ENCODE measurements around the gene WHRN. TPM values are rescaled to one million over a fixed set of nuclear protein-coding genes. Genes with fewer than 3 reads are reported as not detected.

Gene WHRN
- total RNA-seq, 2 experiments from 2014 or later: 1.9 to 2.1 TPM

DNA sequence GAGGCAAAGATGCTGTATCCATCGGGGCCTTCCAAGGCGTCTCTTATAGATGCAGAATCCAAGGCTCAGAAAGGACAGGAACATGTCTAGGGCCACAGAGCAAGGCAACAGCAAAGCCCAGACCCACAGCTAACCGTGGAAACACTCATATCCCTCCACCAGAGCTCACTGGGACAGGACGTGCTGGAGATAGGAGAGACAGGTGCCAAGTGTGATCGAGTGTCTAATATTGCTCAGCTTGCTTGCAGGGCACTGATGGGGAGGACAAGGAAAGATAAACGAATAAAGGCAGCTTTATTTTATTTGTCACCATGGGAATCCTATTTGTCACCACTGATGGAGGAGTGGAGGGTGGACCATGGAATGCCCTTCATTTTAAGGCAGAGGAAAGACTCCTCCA is 73.5 kb downstream of the WHRN start:
- Mint-ChIP-seq H3K27me3 (ENCODE audit: low read depth) (no peaks in the 10 kb centered on the region), H3K4me1 (ENCODE audit: low read depth) (peaks cover 2% of the 10 kb centered on the region), H3K36me3 (ENCODE audit: low read depth) (no peaks in the 10 kb centered on the region), H3K9me3 (no peaks in the 10 kb centered on the region), H3K27ac (no peak overlapping the region), H3K4me3 (no peak overlapping the region)
- no peak for DNase-seq
- CTCF ChIA-PET: interaction anchor here (1.2 to 1.4 kb wide), 3 partner anchors 19 to 222 kb away, joined by 3 to 6 read pairs (median 6); no protein-coding TSS in a partner anchor
- intact Hi-C loops (cut with micrococcal nuclease): no loop called here

DNA sequence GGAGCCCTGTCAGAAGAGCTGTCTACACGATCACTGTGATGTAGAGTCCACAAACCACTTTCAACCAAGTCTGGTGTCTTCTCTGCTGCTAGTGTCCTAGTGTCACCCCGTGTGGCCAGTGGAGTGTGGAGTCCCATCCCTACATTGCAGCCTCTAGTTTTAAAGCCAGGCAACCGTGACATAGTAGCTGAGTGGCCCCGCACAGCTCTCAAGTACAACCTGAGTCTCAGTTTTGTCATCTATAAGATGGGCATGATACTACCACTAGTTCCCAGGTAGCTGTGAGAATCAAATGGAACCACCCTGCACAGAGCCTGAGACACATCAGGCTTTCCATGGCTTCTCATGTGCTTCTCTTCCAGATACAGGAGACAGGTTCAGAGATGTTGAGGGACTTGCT is 74.3 kb downstream of the WHRN start:
- Mint-ChIP-seq H3K4me3 (no peak overlapping the region), H3K27me3 (ENCODE audit: low read depth) (no peaks in the 10 kb centered on the region), H3K36me3 (ENCODE audit: low read depth) (no peaks in the 10 kb centered on the region), H3K27ac (no peak overlapping the region), H3K9me3 (no peaks in the 10 kb centered on the region), H3K4me1 (ENCODE audit: low read depth) (peaks cover 2% of the 10 kb centered on the region)
- no peak for DNase-seq
- intact Hi-C loops (cut with micrococcal nuclease): no loop called here
- CTCF ChIA-PET: interaction anchor here (0.6 to 1.4 kb wide), 3 partner anchors 26 to 222 kb away, joined by 3 to 6 read pairs (median 6); no protein-coding TSS in a partner anchor

DNA sequence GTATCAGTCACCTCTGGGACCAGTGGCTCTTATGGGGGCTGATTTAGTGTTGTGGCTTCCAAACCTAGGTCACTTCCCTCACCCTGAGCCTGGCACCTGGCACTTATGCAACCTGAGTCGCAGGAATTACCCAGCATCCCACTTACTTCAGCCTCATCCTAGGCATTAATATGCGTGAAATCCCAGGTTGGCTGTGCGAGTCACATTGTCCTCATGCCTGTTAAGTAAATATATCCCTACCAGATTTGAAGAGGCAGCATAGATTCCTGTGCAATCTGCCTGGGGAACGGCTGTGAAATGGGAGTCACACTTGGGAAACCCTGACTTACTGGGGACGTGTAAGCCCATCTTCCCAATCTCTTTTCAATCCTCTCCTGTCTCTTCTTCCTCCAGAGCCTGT is 74.8 kb downstream of the WHRN start:
- H3K27me3 Mint-ChIP-seq (ENCODE audit: low read depth): no peaks in the 10 kb centered on the region
- CTCF ChIA-PET: interaction anchor here (1.3 to 1.4 kb wide), 2 partner anchors 25 to 223 kb away, joined by 6 read pairs; no protein-coding TSS in a partner anchor
- H3K9me3 Mint-ChIP-seq: no peaks in the 10 kb centered on the region
- no peaks in the 10 kb centered on the region for H3K36me3 Mint-ChIP-seq (ENCODE audit: low read depth)
- intact Hi-C loops (cut with micrococcal nuclease): no loop called here
- H3K27ac Mint-ChIP-seq: no peak overlapping the region
- peaks cover 2% of the 10 kb centered on the region for H3K4me1 Mint-ChIP-seq (ENCODE audit: low read depth)
- DNase-seq: no peak
- no peak overlapping the region for H3K4me3 Mint-ChIP-seq

DNA sequence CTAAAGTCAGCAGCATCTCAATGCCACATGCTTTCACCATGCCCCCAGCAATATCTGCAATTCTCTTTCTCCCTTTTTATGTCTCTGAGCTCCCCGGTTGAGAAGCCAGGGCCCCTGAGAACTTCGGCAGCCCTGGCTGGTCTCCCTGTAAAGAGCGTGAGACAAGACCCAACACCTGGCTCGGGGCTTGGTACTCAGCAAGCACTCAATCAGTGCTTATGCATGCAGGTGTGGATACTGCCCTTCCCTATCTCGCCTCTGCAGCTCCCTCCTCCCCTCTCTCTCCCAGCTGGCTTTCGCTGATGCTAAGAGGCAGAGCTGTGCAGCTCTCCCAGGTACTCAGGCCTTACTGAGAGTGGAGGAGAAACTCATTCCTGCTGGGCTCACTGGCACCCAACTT is 75.8 kb downstream of the WHRN start:
- no peak for DNase-seq
- no peaks in the 10 kb centered on the region for H3K36me3 Mint-ChIP-seq (ENCODE audit: low read depth)
- no peak overlapping the region for H3K27ac Mint-ChIP-seq
- intact Hi-C loops (cut with micrococcal nuclease): no loop called here
- H3K9me3 Mint-ChIP-seq: no peaks in the 10 kb centered on the region
- H3K4me1 Mint-ChIP-seq (ENCODE audit: low read depth): peaks cover 2% of the 10 kb centered on the region
- H3K4me3 Mint-ChIP-seq: no peak overlapping the region
- no peaks in the 10 kb centered on the region for H3K27me3 Mint-ChIP-seq (ENCODE audit: low read depth)
- CTCF ChIA-PET: interaction anchor here (0.7 to 2.4 kb wide), 3 partner anchors 10 to 224 kb away, joined by 3 to 10 read pairs (median 4); no protein-coding TSS in a partner anchor

DNA sequence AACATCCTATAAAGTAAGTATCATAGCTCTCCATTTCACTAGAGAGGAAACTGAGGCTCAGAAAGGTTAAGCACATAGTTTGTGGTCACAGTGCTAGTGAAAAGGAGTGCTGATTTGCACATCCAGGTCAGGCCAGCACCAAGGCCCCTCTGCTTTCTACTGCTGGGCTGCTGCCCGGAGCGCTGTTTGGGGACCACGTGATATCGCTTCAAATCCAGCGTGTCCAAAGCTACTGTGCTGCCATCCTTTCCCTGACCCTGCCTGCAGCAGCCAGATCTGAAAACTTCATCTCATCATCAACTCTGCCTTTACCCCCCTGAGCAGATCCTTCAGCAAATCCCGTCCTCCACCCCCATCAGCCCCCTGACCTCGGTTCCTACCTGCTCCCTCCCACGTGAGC is 76.8 kb downstream of the WHRN start:
- no peak overlapping the region for H3K27ac Mint-ChIP-seq
- H3K4me3 Mint-ChIP-seq: no peak overlapping the region
- no peak for DNase-seq
- H3K9me3 Mint-ChIP-seq: no peaks in the 10 kb centered on the region
- no peaks in the 10 kb centered on the region for H3K36me3 Mint-ChIP-seq (ENCODE audit: low read depth)
- H3K27me3 Mint-ChIP-seq (ENCODE audit: low read depth): no peaks in the 10 kb centered on the region
- CTCF ChIA-PET: interaction anchor here (0.8 to 2.4 kb wide), 2 partner anchors 8 to 23 kb away, joined by 3 to 10 read pairs; no protein-coding TSS in a partner anchor
- intact Hi-C loops (cut with micrococcal nuclease): no loop called here
- H3K4me1 Mint-ChIP-seq (ENCODE audit: low read depth): no peaks in the 10 kb centered on the region

DNA sequence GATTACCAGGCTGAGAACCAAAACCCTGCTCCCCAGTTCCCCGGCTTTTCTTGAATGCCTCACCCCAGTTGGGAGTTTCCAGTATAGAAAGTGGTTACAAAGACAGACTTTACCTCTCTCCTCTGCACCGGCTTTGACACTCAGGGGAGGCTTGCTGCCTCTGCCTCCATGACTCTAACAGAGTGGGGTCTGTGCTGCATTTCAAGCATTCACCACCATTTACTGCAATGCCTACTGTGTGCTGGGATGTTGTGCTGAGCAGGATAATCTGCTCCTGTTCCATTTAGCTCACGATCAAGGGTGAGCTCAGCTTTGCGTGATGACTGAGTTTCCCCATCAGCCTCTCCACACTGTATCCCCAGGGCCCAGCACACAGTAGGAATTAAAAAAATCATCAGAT is 77.6 kb downstream of the WHRN start:
- H3K4me1 Mint-ChIP-seq (ENCODE audit: low read depth): no peaks in the 10 kb centered on the region
- no peak overlapping the region for H3K27ac Mint-ChIP-seq
- no peaks in the 10 kb centered on the region for H3K9me3 Mint-ChIP-seq
- DNase-seq: no peak
- H3K36me3 Mint-ChIP-seq (ENCODE audit: low read depth): no peaks in the 10 kb centered on the region
- intact Hi-C loops (cut with micrococcal nuclease): no loop called here
- no peak overlapping the region for H3K4me3 Mint-ChIP-seq
- no peaks in the 10 kb centered on the region for H3K27me3 Mint-ChIP-seq (ENCODE audit: low read depth)
- CTCF ChIA-PET: interaction anchor here (0.5 to 2.4 kb wide), 3 partner anchors 22 to 226 kb away, joined by 3 to 10 read pairs (median 7); no protein-coding TSS in a partner anchor

DNA sequence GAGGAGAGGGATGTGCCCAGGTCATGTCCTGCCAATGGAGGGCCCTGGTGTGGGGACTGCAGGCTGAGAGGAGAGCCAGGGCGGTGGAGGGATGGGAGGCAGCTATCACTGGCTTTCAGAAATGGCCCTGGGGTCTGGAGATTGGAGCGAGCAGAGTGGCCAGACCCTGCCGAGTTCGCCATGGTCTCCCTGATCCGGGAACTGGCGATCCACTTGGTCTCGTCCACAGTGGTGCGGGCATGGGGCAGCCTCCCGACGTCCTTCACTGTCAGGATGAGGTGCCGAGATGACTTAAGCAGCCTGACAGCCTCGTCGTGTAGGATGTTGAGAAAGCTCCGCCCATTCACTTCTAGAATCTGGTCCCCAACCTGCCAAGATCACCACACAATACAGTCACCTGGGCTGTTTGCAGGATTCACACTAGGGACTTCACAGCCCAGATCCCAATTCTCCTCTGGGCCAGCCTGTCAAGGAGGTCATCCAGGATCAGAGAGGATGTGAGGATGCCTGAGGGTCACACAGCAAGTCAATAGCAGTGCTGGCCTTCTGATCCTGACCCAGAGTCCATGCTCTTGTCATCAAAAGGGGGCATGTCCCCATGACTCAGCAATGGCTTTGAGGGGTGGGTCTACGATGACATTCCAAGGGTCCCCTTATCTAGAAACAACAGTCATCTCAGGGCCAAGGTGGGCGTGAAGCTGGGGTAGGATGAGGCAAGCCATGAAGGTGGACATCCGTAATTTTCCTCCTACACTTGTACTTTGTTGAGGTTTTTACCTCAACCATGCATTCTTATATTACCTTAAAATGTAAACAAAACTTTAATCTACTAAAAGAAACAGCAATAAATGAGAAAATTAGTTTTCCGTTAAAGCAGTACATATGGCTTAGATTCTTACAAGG is 79.0 kb downstream of the WHRN start:
- Mint-ChIP-seq H3K27me3 (ENCODE audit: low read depth) (no peaks in the 10 kb centered on the region), H3K27ac (no peak overlapping the region), H3K9me3 (no peaks in the 10 kb centered on the region), H3K36me3 (ENCODE audit: low read depth) (no peaks in the 10 kb centered on the region), H3K4me3 (no peak overlapping the region), H3K4me1 (ENCODE audit: low read depth) (no peaks in the 10 kb centered on the region)
- CTCF ChIA-PET: interaction anchor here (2.0 kb wide), 1 partner anchor 227 kb away, joined by 7 read pairs; no protein-coding TSS in a partner anchor
- DNase-seq: no peak
- intact Hi-C loops (cut with micrococcal nuclease): no loop called here

DNA sequence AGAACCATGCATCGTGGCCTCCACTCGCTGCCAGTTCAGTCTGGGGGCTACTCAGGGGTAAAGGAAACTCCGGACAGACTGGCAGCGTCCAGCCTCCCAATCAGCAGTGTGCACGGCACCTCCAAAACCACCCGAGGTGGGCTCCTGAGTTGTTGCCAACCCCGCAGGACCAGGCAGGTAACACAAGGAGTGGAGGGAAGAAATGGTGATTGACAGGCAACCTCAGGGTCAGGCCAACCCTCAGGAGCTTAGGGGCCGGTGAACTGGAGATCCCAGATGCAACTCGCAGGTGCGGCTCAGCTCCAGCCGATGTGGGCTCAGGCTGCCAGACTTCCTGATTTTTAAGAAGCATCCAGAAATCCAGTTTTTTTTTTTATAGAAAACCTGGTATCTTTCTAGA is 80.1 kb downstream of the WHRN start:
- no peak for DNase-seq
- H3K36me3 Mint-ChIP-seq (ENCODE audit: low read depth): no peaks in the 10 kb centered on the region
- intact Hi-C loops (cut with micrococcal nuclease): no loop called here
- H3K27ac Mint-ChIP-seq: no peak overlapping the region
- no peaks in the 10 kb centered on the region for H3K27me3 Mint-ChIP-seq (ENCODE audit: low read depth)
- no peaks in the 10 kb centered on the region for H3K4me1 Mint-ChIP-seq (ENCODE audit: low read depth)
- no peaks in the 10 kb centered on the region for H3K9me3 Mint-ChIP-seq
- no peak overlapping the region for H3K4me3 Mint-ChIP-seq
- CTCF ChIA-PET: no interaction called here

DNA sequence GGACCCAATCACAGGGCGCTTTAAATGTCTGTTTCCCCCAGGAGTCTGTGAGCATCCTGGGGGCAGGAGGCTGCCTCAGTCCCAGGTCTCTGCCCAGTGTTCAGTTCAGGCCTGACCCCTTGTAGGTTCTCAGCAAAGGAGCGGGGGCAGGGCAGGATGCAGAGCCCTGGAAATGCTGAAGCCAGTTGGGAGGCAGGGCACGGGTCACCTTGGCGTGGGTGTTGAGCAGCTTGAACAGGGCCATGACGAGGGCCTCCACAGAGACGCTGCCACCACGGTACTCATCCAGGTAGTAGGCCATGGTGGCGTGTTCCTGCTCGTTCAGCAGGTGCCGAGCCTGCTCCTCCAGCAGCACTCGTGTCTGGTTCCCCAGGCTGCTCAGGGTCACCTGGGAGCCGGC is 81.1 kb downstream of the WHRN start:
- Mint-ChIP-seq H3K4me1 (ENCODE audit: low read depth) (no peaks in the 10 kb centered on the region), H3K27ac (no peak overlapping the region), H3K36me3 (ENCODE audit: low read depth) (no peaks in the 10 kb centered on the region), H3K27me3 (ENCODE audit: low read depth) (no peaks in the 10 kb centered on the region), H3K4me3 (no peak overlapping the region), H3K9me3 (no peaks in the 10 kb centered on the region)
- DNase-seq: no peak
- CTCF ChIA-PET: no interaction called here
- intact Hi-C loops (cut with micrococcal nuclease): no loop called here

DNA sequence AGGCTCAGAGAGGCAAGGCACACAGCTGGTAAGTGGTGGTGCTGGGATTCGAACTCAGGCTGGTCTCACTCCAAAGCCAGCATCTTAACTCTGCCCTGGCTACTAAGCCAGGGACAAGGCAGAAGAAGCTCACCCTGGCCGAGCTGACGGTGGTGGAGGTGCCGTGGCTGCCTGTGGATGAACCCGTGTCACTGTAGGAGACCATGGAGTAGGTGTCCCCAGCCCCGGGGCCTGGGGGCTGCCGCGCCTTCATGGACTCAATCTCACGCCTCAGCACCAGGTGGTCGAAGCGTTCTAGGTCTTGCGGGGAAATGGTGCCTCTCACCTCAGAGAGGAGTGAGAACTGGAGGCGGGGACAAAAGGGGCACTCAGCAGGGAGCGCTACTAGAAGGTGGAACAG is 82.1 kb downstream of the WHRN start:
- CTCF ChIA-PET: interaction anchor here (1.1 to 1.6 kb wide), 2 partner anchors 18 to 84 kb away, joined by 3 to 4 read pairs; no protein-coding TSS in a partner anchor
- Mint-ChIP-seq H3K36me3 (ENCODE audit: low read depth) (no peaks in the 10 kb centered on the region), H3K4me3 (no peak overlapping the region), H3K27ac (no peak overlapping the region), H3K9me3 (no peaks in the 10 kb centered on the region), H3K4me1 (ENCODE audit: low read depth) (no peaks in the 10 kb centered on the region), H3K27me3 (ENCODE audit: low read depth) (no peaks in the 10 kb centered on the region)
- DNase-seq: no peak
- intact Hi-C loops (cut with micrococcal nuclease): no loop called here

DNA sequence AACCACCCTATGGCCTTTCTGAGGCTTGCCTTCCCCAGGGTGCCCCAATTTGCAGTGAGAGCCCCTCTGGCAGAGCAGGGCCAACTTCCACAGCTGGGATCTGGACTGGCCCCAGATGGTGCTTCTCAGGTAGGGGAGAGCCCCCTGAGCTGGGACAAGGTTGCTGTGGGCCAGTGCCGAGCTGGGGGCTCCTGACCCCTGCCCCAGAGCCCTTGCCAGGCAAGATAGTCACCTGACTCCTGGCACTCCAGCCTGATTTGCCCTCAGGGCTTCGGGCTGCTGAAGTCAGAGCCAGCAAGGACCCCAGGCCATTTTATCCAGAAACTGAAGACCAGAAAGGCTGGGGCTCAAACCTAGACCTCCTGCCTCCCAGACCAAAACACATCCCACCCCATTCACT is 84.1 kb downstream of the WHRN start:
- Mint-ChIP-seq H3K27me3 (ENCODE audit: low read depth) (no peaks in the 10 kb centered on the region), H3K36me3 (ENCODE audit: low read depth) (no peaks in the 10 kb centered on the region), H3K27ac (no peak overlapping the region), H3K4me1 (ENCODE audit: low read depth) (no peaks in the 10 kb centered on the region), H3K9me3 (no peaks in the 10 kb centered on the region), H3K4me3 (no peak overlapping the region)
- DNase-seq: no peak
- intact Hi-C loops (cut with micrococcal nuclease): no loop called here
- CTCF ChIA-PET: interaction anchor here (0.9 to 3.6 kb wide), 3 partner anchors 16 to 232 kb away, joined by 3 to 17 read pairs (median 4); no protein-coding TSS in a partner anchor

DNA sequence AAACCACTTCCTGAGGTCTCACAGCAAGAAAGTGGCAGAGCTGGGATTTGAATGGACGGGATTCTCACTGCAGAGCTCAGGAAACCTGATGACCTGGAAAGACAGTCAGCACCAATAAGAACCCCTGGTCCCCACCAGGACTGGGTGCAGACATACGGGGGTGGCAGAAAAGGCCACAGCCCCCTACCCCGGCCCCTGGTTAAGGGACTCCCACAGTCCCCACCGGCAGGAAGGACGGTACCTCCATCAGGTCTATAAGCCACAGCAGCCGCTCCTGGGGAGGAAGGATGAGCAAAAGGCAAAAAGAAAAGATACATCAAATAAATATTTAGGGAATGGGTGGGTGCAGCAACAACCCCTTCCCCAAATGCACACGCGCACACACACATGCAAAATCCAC is 85.5 kb downstream of the WHRN start:
- CTCF ChIA-PET: interaction anchor here (0.8 to 3.6 kb wide), 4 partner anchors 9 to 261 kb away, joined by 3 to 17 read pairs (median 3); no protein-coding TSS in a partner anchor
- no peaks in the 10 kb centered on the region for H3K9me3 Mint-ChIP-seq
- no peaks in the 10 kb centered on the region for H3K27me3 Mint-ChIP-seq (ENCODE audit: low read depth)
- no peak overlapping the region for H3K4me3 Mint-ChIP-seq
- intact Hi-C loops (cut with micrococcal nuclease): no loop called here
- DNase-seq: no peak
- H3K4me1 Mint-ChIP-seq (ENCODE audit: low read depth): no peaks in the 10 kb centered on the region
- no peaks in the 10 kb centered on the region for H3K36me3 Mint-ChIP-seq (ENCODE audit: low read depth)
- no peak overlapping the region for H3K27ac Mint-ChIP-seq

Data from activated naive CD4-positive, alpha-beta T cell treated with anti-CD3 and anti-CD28 coated beads for 36 hours (primary cell).